DMS79 treated with DMSO at 0.1 percent for 48 hours (cell line): ENCODE results near the gene RNF121.
A peak's percentile ranks its signal among the peaks of the same experiment; 100 is the strongest.
"Not testable (repeated sequence)": the region's sequence is repeated elsewhere in the genome, so short reads cannot be mapped to it uniquely, and the experiment has no call there.

Experiments
- DNase-seq: peaks from one replicate; lab custom pipeline; 2025; lab: John Stamatoyannopoulos, UW

RNF121 gene

DNA sequence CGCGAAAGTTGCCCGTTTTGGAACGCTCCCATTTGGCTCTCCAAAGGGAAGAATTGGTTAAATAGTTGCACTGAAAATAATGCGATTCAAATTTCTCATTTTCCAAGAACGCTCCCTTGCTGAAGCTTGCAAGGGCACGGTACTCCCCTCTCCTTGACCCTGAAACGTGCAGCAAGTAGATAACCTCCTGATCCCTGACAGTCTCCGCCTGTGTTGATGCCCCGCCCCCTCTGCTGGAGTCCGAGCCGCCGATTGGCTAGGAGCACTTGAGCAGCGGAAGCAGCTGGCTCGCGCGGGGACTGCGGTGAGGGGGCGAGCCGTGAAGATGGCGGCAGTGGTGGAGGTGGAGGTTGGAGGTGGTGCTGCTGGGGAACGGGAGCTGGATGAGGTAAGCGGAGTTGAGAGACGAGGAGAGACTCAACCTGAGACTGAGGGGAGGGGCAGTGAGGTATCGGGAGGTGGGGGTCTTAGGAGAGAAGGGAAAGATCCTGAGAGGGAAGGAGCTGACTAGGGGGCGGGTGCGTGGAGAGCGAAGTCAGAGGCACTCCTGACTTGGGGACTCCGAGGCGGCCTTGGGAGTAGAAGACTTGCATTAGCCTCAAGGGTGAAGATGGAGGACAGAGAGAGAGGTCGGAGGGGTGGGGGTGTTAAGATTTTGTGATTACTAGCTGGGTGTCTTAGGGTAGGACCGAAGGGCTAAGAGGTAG is at the start of gene RNF121:
Gene RNF121, plus strand, starts transcription at position 310 of the 707 bp plus-strand sequence. Its CDS starts 16 bp downstream, at position 326.
- DNase-seq = peak; percentile 99

DNA sequence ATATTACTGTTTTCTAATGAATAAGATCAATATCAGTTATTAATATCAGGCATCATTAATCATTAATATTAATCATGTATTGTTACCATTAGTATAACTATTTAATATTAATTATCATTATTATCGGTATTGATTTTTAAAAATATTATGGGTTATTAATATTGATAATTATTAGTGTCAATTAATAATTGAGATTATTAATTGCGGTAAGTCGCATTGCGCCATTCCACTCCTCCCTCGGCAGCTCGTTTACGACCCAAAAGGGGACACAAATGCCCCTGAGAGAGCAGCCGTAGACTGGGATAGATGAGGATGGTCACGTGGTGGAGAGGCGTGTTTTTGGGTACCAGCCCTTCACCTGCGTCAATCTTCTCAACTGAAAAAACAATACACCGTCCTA is 43.0 kb upstream of the RNF121 start:
- DNase-seq = not testable (repeated sequence)

DNA sequence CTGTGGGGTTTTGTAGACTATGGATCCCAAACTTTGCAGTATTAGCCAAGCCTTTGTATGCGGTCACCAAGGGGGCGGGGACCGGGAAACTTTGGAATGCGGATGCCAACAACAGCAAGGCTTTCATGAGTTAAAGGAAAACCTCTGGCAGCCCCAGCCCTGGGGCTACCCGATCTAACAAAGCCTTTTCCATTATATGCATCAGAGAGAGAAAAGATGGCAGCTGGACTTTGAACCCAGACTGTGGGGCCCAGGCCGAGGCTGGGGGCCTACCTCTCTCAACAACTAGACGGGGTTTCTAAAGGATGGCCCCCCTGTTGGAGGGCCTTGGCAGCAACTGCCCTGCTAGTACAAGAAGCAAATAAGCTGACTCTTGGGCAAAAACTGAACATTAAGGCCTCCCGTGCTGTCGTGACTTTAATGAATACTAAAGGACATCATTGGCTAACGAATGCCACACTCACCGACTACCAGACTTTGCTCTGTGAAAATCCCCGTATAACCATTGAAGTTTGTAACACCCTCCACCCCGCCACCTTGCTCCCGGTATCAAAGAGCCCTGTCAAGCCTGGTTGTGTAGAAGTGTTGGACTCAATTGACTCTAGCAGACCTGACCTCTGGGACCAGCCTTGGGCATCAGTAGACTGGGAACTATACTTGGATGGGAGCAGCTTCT is 40.4 kb upstream of the RNF121 start:
- not testable (repeated sequence) for DNase-seq

DNA sequence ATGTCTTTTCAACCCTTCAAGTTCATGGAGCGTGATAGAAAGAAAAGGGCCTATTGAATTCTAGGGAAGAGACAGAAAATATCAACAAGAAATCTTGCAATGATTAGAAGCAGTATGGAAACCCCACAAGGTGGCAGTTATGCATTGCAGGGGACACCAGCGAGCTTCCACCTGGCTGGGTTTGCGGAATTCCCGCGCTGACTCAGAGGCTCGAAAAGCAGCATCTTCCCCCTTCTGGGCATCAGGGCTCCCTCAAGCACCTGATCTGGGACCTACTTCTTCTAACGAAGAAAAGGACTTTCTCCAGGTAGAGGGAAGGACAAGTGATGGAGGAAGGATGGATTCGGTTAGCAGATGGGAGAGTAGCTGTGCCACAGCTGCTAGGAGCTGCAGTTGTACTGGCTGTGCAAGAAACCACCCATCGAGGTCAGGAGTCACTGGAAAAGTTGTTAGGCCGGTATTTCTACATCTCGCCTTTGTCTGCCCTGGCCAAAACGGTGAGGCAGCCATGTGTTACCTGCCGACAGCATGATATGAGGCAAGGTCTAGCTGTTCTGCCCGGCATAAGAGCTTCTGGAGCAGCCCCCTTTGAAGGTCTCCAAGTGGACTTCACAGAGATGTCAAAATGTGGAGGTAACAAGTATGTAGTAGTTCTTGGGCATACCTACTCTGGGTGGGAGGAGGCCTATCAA is 39.5 kb upstream of the RNF121 start:
- DNase-seq = not testable (repeated sequence)

DNA sequence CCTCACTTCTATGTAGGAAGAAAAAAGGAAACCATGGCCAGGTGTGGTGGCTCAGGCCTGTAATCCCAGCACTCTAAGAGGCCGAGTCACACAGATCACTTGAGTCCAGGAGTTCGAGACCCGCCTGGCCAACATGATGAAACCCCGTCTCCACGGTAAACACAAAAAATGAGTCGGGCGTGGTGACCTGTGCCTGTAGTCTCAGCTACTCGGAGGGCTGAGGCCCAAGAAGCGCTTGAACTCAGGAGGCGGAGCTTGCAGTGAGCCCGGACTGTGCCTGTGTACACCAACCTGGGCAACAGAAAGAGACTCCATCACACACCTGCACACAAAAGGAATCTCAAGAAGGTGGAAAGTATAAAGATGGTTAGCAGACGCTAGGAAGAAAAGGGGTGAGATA is 32.9 kb upstream of the RNF121 start:
- no peak for DNase-seq

DNA sequence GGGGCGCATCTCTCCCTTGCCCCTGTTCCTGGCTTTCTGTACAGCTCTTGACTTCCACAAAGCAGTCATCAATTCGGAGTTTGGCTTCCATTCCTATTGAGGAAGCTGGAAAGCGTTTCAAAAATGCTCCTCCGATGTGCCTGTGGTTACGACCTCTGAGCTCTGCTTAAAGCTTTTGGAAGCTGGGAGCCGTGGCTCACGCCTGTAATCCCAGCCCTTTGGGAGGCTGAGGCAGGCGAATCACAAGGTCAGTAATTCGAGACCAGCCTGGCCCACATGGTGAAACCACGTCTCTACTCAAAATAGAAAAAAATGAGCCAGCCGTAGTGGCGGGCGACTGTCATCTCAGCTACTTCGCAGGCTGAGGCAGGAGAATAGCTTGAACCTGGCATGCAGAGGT is 27.7 kb upstream of the RNF121 start:
- not testable (repeated sequence) for DNase-seq

DNA sequence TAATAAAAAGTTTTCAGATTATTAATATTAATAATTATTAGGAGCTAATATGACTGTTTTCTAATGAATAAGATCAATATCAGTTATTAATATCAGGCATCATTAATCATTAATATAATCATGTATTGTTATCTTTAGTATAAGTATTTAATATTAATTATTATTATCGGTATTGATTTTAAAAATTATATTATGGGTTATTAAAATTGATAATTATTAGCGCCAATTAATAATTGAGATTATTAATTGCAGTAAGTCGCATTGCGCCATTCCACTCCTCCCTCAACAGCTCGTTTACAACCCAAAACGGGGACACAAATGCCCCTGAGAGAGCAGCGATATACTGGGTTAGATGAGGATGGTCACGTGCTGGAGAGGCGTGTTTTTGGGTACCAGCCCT is 20.6 kb upstream of the RNF121 start:
- DNase-seq = no peak

DNA sequence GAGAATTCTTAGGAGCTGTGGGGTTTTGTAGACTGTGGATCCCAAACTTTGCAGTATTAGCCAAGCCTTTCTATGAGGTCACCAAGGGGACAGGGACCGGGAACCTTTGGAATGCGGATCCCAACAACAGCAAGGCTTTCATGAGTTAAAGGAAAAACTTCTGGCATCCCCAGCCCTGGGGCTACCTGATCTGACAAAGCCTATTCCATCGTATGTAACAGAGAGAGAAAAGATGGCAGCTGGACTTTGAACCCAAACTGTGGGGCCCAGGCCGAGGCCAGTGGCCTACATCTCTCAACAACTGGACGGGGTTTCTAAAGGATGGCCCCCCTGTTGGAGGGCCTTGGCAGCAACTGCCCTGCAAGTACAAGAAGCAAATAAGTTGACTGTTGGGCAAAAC is 18.1 kb upstream of the RNF121 start:
- DNase-seq = not testable (repeated sequence)

DNA sequence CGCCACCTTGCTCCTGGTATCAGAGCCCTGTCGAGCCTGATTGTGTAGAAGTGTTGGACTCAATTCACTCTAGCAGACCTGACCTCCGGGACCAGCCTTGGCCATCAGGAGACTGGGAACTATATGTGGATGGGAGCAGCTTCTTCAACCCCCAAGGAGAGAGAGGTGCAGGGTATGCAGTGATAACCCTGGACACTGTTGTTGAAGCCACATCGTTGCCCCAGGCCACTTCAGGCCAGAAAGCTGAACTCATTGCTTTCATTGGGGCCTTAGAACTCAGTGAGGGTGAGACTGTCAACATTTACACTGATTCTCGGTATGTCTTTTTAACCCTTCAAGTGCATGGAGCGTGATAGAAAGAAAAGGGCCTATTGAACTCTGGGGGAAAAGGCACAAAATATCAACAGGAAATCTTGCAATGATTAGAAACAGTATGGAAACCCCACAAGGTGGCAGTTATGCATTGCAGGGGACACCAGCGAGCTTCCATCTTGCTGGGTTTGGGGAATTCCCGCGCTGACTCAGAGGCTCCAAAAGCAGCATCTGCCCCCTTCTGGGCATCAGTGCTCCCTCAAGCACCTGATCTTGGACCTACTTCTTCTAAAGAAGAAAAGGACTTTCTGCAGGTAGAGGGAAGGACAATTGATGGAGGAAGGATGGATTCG is 17.4 kb upstream of the RNF121 start:
- DNase-seq = not testable (repeated sequence)

DNA sequence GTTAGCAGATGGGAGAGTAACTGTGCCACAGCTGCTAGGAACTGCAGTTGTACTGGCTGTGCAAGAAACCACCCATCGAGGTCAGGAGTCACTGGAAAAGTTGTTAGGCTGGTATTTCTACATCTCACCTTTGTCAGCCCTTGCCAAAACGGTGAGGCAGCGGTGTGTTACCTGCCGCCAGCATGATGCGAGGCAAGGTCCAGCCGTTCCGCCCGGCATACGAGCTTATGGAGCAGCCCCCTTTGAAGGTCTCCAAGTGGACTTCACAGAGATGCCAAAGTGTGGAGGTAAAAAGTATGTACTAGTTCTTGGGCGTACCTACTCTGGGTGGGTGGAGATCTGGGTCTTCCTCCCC is 16.9 kb upstream of the RNF121 start:
- DNase-seq = not testable (repeated sequence)

DNA sequence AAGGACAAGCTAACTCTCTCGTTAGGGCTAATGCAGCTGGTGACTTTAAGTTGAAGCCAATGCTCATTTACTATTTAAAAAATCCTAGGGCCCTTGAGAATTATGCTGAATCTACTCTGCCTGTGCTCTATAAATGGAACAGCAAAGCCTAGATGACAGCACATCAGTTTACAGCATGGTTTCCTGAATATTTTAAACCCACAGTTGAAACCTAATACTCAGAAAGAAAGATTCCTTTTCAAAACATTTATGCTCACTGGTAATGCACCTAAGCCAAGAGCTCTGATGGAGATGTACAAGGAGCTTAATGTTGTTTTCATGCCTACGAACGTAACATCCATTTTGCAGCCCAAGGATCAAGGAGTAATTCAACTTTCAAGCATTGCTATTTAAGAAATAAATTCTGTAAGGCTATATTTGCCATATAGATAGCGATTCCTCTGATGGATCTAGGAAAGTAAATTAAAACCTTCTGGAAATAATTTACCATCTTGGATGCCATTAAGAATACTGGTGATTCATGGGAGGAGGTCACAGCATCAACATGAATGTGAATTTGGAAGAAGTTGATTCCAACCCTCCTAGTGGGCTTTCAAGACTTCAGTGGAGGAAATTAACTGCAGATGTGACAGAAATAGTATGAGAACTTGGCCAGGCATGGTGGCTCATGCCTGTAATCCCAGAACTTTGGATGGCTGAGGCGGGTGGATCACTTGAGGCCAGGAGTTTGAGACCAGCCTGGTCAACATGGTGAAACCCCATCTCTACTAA is 14.9 kb upstream of the RNF121 start:
- DNase-seq = no peak

DNA sequence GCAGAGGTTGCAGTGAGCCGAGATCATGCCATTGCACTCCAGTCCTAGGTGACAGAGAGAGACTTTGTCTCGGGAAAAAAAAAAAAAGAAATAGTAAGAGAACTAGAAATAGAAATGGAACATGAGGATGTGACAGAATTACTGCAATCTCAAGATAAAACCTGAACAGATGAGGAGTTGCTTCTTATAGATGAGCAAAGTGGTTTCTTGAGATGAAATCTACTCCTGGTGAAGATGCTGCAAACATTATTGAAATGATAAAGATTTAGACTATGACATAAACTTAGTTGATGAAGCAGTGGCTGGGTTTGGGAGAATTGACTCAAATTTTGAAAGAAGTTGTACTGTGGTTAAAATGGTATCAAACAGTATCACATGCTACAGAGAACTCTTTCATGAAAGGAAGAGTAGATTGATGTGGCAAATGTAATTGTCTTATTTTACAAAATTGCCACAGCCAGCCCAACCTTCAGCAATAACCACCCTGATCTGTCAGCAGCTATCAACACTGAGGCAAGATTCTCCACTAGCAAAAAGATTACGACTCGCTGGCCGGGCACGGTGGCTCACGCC is 14.1 kb upstream of the RNF121 start:
- no peak for DNase-seq

DNA sequence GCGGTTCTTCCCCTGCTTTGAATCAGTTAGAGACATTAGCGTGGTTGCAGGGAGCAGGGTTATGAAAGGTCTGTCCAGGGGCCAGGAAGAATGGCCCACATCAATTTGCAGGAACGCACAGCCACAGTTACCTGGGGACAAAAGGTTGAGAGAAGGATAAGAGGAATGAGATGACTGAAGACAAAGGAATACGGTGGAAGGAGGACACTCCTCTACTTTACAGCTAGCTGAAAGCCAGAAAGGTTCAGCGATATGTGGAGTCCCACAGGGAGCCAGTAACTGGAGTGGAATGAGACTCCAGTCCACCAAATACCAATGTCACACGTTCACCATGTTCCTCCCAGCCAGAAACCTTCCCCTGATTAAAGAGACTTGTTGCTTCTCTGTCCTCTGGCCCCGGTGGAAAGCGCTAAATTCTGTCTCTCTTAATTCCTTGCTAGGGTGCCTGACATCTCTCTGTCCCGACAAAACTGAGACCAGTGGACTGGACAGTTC is 11.2 kb upstream of the RNF121 start:
- DNase-seq = no peak

DNA sequence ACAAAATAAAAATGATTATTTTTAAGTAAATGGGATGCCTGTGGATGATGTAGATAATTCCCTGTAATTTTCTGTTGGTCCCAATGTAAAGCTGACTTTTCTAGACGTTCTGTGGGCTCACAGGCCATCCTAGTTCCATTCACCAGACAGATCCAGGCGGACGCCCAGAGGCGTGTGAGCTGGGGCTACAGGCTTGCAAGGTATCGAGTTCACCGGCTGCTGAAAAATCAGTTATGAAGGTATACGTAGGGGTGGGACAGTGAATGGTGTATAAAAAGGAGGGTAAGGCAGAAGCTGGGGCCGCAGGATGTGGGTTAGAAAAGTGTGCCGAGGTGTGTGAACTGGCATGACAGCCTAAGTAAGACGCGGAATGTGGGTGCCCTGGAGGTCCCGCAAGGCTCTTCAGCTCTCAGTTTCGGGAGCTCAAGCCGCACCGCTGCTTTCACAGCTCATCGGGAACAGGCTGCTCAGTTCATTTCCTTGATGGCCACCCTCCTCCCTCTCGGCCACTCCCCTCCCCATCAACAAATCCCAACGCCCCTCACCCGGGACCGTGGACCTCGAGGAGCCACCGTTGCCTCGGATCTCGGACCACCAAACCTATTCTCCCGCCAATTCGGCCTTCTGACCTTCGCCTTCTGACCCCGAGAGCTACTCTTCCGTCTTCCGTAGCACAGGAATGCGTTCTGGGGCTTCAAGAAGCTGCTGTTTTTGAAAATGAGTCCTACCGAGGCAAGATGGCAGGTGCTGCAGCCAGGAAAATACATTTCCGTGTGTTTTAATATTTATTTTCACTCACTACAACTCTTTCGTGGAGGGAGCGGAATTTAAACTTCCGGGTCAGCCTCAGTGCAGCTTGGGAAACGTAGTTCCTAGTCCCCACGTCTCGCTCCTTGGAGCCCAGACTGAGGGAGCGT is 768 bp upstream of the RNF121 start, which contains the start of gene XNDC1N:
Gene XNDC1N, minus strand, starts transcription at position 775 of the 917 bp plus-strand sequence. CDS start 5,241 bp downstream, outside the sequence.
- DNase-seq = peak; percentile 99

DNA sequence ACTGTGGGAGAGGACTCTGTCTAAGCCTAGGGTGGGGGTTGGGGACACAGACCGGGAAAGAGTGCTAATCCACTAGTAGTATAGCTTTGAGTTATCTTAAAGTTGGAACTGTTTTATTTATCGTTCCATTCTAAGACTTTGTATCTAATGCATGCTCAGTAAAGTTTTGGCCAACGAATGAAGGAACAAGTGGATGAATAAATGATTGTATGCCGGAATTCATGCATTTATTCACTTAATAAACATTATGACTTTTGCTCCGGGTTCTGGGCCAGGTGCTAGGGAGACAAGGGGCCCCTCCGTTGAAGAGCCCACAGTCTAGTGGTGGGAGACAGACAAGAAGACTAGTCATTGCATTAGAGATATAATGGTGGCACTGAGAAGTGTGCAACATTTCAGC is 645 bp downstream of the RNF121 start:
- DNase-seq = no peak

DNA sequence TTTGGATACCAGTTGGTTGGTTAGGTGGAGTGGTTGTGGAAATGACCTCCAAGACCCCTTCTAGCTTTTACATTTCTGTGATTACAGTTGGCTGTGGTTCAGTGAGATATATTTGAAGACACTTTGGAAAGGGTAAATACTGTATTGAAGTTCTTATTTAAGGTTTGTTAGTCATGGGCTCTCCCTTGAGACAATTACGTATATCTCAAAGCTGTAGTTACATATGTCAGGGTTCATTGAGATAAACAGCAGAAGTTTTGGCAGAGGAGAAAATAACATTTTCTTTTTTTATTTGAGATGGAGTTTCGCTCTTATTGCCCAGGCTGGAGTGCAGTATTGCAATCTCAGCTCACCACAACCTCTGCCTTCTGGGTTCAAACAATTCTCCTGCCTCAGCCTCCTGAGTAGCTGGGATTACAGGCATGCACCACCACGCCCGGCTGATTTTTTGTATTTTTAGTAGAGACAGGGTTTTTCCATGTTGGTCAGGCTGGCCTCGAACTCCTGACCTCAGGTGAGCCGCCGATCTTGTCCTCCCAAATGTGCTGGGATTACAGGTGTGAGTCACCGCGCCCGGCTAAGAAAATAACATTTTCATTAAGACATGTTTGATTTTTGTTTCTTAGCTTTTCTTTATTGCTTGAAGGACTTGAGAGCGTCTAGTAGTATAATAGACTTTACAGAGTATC is 1.9 kb downstream of the RNF121 start:
- DNase-seq = no peak

DNA sequence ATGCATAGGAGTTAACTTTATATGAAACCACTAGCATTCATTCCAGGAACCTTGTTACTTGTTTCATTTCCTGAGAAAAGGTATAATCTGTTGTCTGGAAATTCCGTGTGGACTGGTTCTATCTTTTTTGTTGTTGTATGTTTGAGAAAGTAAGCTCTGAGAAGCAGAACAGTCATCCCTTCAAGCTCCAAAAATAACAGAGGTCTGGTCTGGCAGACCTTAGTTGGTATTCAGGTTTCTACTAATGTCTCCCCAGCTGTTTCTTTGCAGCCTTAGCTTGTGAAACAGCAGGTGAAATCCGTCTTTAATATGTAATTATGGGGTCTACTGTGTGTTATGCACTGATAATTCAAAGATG is 2.4 kb downstream of the RNF121 start:
- no peak for DNase-seq

DNA sequence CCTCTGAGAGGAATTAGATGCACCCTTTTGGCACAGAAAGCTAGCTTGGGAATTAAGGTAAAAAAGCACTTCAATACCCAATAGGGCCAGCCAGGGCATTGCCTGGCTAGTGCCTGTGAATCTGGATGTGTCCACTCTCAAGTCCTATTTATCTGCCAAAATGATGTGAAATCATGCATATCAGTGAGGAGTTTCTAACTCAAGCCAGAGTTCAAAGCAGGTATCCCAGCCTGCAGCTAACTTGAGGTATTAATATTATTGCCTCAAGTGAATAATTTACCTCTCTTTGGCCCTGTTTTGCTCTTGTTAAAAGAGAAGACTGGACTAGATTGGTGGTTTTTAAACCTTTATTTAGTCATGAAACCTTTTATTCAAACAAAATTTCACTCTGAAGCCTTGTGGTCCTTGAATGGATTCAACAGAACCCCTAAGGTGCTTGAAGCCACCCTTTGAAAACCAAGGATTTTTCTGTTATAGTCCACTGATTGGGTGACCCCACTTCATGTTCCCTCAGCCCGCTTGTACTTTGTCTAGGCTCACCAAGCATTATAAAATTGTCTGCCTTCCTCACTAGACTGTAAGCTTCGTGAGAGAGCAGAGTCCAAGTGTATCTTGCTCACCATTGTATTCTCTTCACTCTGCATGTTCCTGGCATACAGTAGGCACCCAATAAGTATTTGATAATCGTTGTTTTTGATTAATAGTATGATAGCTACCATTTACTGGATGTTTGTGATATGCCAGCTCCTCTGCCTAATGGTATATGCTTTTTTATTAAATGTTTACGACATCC is 4.5 kb downstream of the RNF121 start:
- DNase-seq = no peak

DNA sequence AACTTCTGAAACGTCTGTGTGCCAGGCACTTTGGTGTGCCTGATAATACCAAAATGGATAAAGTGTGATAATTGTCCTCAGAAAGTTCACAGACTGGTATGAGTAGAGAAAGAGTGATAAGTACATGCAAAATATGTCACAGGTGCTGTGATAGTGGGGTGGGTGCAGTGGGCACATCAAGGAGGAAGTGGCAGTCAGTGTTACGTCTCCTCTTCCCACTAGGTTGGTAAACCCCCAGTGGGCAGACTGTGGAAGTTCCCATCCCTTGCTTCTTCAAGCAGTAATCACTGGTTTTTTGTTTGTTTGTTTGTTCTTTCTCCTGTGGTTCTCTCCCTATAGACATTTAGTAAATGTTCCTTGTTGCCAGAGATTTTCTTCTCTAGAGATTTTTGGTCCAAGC is 5.4 kb downstream of the RNF121 start:
- no peak for DNase-seq
